Stomach (tissue), 4 donors: ENCODE data around the gene KCNQ1.

Experiments used
- CTCF ChIP-seq, 7 experiments: fragments of 450-650 bp in 4 of 7; fragments of 200-600 bp in 3 of 7; sonication (generic) in 3 of 7; IDR thresholded peaks; one replicate each; pipeline ENCODE4 v1.5.1; 2016 to 2019; ENCODE audit warnings: antibody characterized with exemption in 7 of 7, control low read depth in 2 of 7, mild to moderate bottlenecking in 1 of 7
- EP300 ChIP-seq: sonication (generic); formaldehyde crosslinking; IDR thresholded peaks from one replicate; pipeline ENCODE4 v1.6.1; 2017; ENCODE audit warnings: antibody characterized with exemption
- POLR2A ChIP-seq, 4 donors: fragments of 450-650 bp; IDR thresholded peaks; one replicate each; pipeline ENCODE4 v1.6.1; 2016; ENCODE audit warnings: antibody characterized with exemption in 4 of 4, control low read depth in 2 of 4, mild to moderate bottlenecking in 1 of 4, moderate library complexity in 1 of 4
- POLR2AphosphoS5 ChIP-seq, 3 donors: sonication (generic); formaldehyde crosslinking; IDR thresholded peaks; one replicate each; pipeline ENCODE4 v1.6.1; 2016; ENCODE audit warnings: antibody characterized with exemption in 3 of 3

- TF ChIP-seq CTCF (IDR thresholded peaks at IDR 0.05) (no peak), POLR2AphosphoS5 (IDR thresholded peaks at IDR 0.05) (no peak), POLR2A (IDR thresholded peaks at IDR 0.05) (no peak), EP300 (no peak)
Measured at GRCh38 chr11:2561696-2562581, 117.1 kb downstream of the KCNQ1 start.
